Effector memory CD8-positive, alpha-beta T cell (primary cell): Measurements from ENCODE around the gene SORT1.
"Not testable (repeated sequence)": the region's sequence is repeated elsewhere in the genome, so short reads cannot be mapped to it uniquely, and the experiment has no call there.

Experiments used
- ATAC-seq: fragments of 150-1000 bp; cut with Tn5 transposase; replicated peaks from 2 replicates; pipeline ENCODE4 v1.10.0; 2021; ENCODE audit warnings: mild to moderate bottlenecking, moderate library complexity
- DNase-seq, 3 experiments: peaks; one replicate each; pipeline ENCODE4 v3.0.0; 2021
- H3K27ac Mint-ChIP-seq, 2 donors: one replicate each; pipeline ENCODE4 v1.8.0; 2022; ENCODE audit warnings: mild to moderate bottlenecking in 2 of 2, mixed read lengths in 2 of 2, moderate library complexity in 2 of 2
- H3K27me3 Mint-ChIP-seq, 2 donors: one replicate each; pipeline ENCODE4 v1.8.0; 2022; ENCODE audit warnings: mixed read lengths in 2 of 2
- H3K36me3 Mint-ChIP-seq: one replicate; pipeline ENCODE4 v1.8.0; 2022; ENCODE audit warnings: mild to moderate bottlenecking, moderate library complexity, mixed read lengths; ENCODE audit not compliant: insufficient read depth
- H3K4me1 Mint-ChIP-seq, 2 donors: one replicate each; pipeline ENCODE4 v1.8.0; 2022; ENCODE audit warnings: low read depth in 2 of 2, mixed read lengths in 2 of 2
- H3K4me3 Mint-ChIP-seq, 2 donors: one replicate each; pipeline ENCODE4 v1.8.0; 2022; ENCODE audit warnings: mild to moderate bottlenecking in 2 of 2, mixed read lengths in 2 of 2, moderate library complexity in 2 of 2
- H3K9me3 Mint-ChIP-seq, 2 donors: one replicate each; pipeline ENCODE4 v1.8.0; 2022; ENCODE audit warnings: mixed read lengths in 2 of 2

The SORT1 gene

DNA sequence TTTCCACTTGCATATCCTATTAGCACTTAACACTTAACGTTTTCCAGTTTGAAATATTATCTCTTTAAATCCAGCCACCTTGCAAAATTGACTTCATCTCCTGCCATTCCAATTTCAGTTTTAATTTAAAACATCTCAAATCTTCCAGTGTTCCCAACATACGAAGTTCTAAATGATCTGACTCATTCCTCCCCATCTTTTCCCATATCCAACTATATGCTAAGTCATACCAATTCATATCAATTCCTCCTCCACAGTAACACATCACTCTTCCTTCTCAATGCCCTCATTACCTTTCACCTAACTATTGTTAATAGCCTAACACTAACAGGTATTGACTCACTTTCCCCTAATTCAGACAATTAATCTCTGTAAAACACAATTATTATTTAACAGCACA is 25.8 kb upstream of the SORT1 start:
- H3K4me1 Mint-ChIP-seq: peaks cover 35 to 36% of the 10 kb centered on the region in 2 donors
- H3K36me3 Mint-ChIP-seq: peaks cover 69% of the 10 kb centered on the region

DNA sequence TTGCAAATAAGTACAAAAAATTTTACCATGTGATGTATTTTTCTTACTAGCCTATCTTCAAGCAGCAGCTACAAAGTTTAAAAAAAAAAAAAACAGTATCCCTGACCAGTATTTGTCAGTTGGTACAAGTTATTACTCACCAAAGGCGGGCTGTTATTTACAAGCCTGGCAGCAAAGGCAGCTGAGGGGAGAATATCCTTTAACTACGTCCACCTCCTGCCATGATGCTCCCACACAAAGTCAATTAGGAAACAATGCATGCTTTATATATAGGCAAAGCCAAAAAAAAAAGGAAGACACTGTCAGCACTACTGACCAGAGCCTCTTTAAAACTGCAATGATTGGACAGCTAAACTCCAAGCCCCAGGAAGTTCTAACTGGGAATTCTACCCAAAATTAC is 14.8 kb upstream of the SORT1 start:
- Mint-ChIP-seq H3K4me1 (peaks cover 16 to 38% of the 10 kb centered on the region in 2 donors), H3K4me3 (no peak overlapping the region), H3K36me3 (peaks cover 93% of the 10 kb centered on the region), H3K27ac (no peak overlapping the region), H3K9me3 (no peaks in the 10 kb centered on the region), H3K27me3 (no peaks in the 10 kb centered on the region)
- no peak for ATAC-seq
- DNase-seq: no peak

More for the DNA sequence above, 25.8 kb upstream of the SORT1 start:
- DNase-seq (no peak), ATAC-seq (no peak)
- H3K9me3 Mint-ChIP-seq: no peaks in the 10 kb centered on the region
- no peaks in the 10 kb centered on the region for H3K27me3 Mint-ChIP-seq
- H3K27ac Mint-ChIP-seq: peak overlapping the region; percentile 96 to 98
- peak overlapping the region in 1 of 2 donors; percentile 35 for H3K4me3 Mint-ChIP-seq

DNA sequence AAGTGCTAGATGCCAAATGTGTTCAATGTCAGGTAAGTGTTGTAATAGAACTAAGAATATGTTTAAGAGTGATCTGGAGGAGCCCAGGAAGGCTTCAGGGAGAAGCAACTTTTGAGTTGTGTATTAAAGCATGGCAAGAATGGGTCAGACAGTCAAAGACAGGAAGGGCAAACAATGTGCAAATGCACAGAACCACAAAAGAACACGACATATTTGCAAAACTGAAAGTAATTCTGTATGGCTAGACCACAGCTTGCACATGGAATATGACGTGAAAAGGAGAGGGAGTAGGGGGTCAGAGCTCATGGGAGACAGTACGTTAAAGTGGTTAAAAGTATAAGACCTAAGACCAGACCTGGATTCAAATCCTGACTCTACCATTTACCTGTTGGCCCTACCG is 7.1 kb upstream of the SORT1 start:
- H3K36me3 Mint-ChIP-seq: peaks cover 74% of the 10 kb centered on the region
- peak; percentile 57 for ATAC-seq
- peak overlapping the region; percentile 44 to 93 for H3K27ac Mint-ChIP-seq
- H3K4me1 Mint-ChIP-seq: peaks cover 11 to 20% of the 10 kb centered on the region in 2 donors
- no peak for DNase-seq
- H3K27me3 Mint-ChIP-seq: no peaks in the 10 kb centered on the region
- H3K4me3 Mint-ChIP-seq: peak overlapping the region; percentile 42 to 53
- no peaks in the 10 kb centered on the region for H3K9me3 Mint-ChIP-seq

DNA sequence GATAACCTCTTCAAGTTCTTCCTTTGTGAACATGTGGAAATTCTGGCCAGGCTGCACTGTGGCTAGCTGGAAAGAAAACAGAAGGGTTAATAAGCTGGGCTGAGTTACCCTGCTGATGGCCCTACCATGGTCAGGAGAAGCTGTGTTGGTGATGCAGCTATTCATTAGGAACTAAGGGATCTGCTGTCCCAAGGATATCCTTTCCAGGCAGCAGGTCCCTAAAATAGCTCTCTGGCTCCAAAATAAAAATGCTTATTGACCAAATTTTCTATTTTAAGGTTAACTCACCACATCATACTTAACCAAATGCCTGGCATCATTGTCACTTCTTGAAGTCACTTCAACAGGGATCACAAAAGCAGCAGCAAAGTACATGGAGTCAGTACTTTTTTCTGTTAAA is 4.3 kb upstream of the SORT1 start:
- Mint-ChIP-seq H3K4me1 (peaks cover 18 to 29% of the 10 kb centered on the region in 2 donors), H3K27ac (no peak overlapping the region), H3K9me3 (no peaks in the 10 kb centered on the region), H3K36me3 (peaks cover 51% of the 10 kb centered on the region), H3K27me3 (peaks cover 2 to 10% of the 10 kb centered on the region in 2 donors), H3K4me3 (no peak overlapping the region)
- DNase-seq (no peak), ATAC-seq (no peak)

DNA sequence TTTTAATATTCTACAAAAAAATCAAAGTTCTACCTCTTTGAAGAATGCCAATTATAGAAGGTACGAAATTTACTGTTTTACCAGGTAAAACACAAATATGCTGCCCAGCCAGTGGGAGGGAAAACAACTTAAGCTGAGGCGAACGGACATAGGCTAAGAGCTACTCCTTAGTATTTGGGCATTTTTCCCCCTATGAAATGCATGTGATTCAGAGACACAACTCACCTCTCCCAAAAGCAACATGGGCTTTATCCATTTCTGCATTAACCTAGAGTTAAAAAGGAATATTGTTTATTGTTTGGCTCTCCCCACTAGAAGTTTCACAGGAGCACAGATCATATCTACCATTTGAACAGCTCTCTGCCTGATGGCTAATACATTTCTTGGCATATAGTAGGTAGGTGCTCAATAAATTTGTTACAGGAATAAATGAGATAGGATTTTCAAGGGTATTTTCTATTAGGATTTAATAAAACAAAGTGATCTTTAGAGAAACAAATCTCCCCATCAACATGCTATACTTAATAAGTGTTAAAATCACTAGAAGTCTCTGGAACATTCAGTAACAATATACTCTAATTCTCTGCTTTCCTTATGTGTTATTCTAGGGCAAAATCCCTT is 2.4 kb upstream of the SORT1 start:
- DNase-seq (no peak), ATAC-seq (no peak)
- peaks cover 37% of the 10 kb centered on the region for H3K36me3 Mint-ChIP-seq
- H3K9me3 Mint-ChIP-seq: no peaks in the 10 kb centered on the region
- no peak overlapping the region for H3K4me3 Mint-ChIP-seq
- H3K27me3 Mint-ChIP-seq: peaks cover 20 to 29% of the 10 kb centered on the region in 2 donors
- H3K4me1 Mint-ChIP-seq: peaks cover 14 to 16% of the 10 kb centered on the region in 2 donors
- no peak overlapping the region for H3K27ac Mint-ChIP-seq

DNA sequence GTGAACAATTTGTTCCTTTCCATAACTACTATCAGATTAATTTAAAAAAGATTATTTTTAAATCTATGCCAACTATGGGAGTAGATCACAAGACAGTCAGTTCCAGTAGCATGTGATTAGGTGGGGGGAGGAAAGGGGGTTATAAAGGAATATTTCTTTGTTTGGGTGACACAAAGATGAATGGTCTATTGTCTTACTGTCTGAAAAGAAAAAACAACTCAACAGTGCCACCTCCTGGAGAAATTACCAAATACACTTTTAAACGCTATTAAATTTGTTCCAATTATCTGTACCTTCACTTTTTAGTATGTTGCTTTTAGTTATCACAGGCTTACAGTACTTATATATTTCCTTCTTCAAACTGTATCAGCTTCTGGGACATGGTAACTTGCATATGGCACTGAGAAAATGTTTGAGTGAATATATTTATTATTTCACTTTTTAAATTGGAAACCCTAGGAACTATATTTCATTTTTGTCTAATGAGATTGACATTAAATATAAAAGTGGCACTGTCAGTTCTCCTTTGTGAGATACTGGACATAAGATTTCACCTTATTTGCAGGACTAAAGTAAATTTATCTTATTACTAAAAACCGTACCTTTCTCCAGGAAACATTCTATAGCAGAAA is 1.7 kb upstream of the SORT1 start:
- H3K36me3 Mint-ChIP-seq: peaks cover 37% of the 10 kb centered on the region
- DNase-seq (peak; percentile 41 to 47 (median 41)), ATAC-seq (peak; percentile 37)
- peaks cover 9% of the 10 kb centered on the region in 2 donors for H3K4me1 Mint-ChIP-seq
- H3K9me3 Mint-ChIP-seq: no peaks in the 10 kb centered on the region
- H3K27me3 Mint-ChIP-seq: peaks cover 27 to 36% of the 10 kb centered on the region in 2 donors
- H3K4me3 Mint-ChIP-seq: no peak overlapping the region
- no peak overlapping the region for H3K27ac Mint-ChIP-seq

DNA sequence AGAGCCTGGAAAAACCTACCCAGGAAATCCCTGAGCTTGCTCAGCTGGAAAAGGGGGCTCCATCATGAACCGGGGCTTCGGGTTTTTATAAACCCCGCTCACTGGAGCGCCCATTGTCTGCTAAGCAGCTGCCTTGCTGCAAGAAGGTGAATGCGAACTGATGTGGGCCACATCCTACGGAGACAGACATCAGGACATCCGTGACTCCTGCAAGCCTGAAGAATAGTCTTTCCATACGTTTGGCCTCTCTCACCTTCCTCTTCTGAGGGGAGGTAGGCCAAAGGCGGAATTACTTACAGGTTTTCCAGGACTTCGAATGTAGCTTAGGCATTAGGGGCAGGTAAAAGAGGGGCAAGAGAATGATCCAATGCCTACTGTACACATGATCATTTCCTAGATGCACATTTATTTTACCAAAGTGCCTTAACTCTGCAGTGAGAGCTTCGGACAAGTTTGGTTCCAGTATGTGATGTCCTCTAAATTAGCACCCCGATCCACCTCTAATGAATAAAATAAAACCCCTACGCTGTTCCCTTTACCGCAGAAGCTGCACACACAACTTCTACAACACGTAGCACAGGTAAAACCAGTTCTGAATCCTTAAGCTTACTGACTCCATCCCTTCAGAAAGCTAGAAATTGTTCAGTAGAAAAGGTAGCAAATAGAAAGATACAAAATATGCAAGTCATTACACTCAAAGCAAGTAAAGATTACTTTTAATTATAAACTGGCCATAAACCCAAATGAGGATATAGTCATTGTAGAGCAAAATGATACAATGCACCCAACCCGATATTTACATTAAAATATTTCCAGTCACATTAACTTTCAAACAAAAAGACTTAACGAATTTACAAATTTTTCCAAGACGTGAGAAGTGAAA is 866 bp upstream of the SORT1 start:
- H3K27ac Mint-ChIP-seq: no peak overlapping the region
- H3K36me3 Mint-ChIP-seq: peaks cover 33% of the 10 kb centered on the region
- H3K4me3 Mint-ChIP-seq: peak overlapping the region; percentile 75 to 83

DNA sequence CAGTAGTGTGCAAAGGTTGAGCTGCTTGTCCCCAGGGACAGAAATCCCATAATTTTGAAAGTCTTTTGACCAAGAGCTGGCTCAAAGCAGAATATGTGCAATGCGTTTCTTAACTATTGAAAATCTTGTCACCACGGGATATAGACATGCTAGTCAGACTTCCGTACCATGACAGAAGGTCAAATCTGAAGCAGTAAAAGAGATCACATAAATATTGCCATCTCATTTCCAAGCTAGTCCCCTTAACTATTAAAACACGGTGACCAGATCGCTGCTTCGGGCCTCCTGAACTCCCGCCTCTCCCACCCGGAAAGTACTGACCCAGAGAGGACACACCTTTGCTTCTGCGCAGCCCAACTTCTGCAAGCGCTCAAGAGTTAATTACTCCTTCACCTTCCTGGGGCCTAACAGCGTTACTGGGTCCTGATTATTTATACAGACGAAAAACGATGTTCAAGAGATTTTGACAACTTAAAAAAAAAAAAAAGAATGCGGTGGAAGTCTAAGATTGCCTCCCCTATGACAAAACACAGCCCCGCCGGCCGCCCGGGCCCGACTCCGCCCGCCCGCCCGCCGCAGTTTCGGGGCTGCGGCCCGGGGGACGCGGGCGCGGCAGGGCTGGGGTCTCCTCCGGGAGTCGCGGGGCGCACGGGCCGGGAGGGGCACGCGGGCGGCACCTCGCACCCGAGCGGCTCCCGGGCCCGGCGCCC is 692 bp downstream of the SORT1 start:
- Mint-ChIP-seq H3K27ac (no peak overlapping the region), H3K4me3 (peak overlapping the region; percentile 78 to 80), H3K27me3 (peaks cover 47 to 55% of the 10 kb centered on the region in 2 donors), H3K4me1 (peaks cover 9% of the 10 kb centered on the region in 2 donors), H3K9me3 (no peaks in the 10 kb centered on the region), H3K36me3 (peaks cover 21% of the 10 kb centered on the region)
- DNase-seq (peak in 1 of 3 experiments; percentile 5), ATAC-seq (peak; percentile 20)

More for the DNA sequence above, 866 bp upstream of the SORT1 start:
- no peak for ATAC-seq
- Mint-ChIP-seq H3K9me3 (no peaks in the 10 kb centered on the region), H3K27me3 (peaks cover 36 to 43% of the 10 kb centered on the region in 2 donors), H3K4me1 (peaks cover 9% of the 10 kb centered on the region in 2 donors)
- no peak for DNase-seq

DNA sequence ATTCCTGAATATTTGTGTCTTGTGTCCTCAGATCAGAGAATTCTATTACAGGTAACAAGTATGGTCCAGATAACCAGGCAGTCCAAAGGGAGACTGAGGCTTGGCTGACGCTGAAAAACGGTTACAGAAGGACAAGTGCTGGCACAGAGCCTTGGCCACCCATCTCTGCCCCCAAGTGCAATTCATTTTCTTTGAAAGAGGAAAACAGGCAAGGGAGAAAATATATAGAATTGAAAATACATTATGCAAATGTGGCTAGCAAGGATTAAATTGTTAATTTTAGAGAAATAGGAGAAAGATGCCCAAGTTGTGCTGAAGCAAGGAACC is 1.2 kb downstream of the SORT1 start:
- Mint-ChIP-seq H3K27me3 (peaks cover 47 to 55% of the 10 kb centered on the region in 2 donors), H3K9me3 (no peaks in the 10 kb centered on the region), H3K36me3 (peaks cover 16% of the 10 kb centered on the region), H3K4me1 (peaks cover 9% of the 10 kb centered on the region in 2 donors), H3K27ac (no peak overlapping the region), H3K4me3 (peak overlapping the region; percentile 78 to 80)
- no peak for DNase-seq
- ATAC-seq: no peak

DNA sequence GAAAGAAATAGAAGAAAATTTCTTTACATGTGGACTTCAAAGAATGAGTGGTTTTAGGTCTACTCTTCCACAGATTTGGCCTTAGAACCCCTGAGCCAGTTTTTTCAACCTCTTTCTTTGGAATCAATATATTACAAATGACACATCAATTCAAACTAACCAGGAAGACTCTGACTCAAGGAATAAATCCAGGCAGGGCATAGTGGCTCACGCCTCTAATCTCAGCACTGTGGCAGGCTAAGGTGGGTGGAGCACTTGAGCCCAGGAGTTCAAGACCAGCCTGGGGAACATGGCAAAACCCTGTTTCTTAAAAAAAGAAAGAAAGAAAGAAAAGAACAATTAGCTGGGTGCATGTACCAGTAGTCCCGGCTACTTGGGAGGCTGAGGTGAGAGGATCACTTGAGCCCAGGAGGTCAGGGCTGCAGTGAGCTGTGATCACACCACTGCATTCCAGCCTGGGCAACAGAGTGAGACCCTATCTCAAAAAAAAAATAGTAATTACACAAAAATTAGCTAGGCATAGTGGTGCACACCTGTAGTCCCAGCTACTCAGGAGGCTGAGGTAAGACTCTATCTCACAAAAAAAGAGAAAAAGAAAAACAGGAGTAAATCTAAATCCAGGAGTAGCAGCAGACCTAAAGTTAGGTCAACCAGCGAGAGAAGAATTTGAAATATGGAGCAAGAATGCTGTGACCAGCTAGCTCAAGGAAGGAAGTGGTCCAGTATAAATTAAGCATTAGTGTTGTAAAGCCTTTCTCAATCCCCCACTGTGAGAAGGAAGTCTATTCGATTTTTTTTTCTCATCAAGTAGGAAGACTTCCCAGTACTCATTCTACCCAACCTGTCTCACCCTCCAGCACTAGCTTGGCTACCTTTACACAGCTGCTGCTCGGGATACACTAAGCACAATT is 1.9 kb downstream of the SORT1 start:
- no peak overlapping the region for H3K27ac Mint-ChIP-seq
- H3K9me3 Mint-ChIP-seq: no peaks in the 10 kb centered on the region
- ATAC-seq (no peak), DNase-seq (no peak)
- peaks cover 9% of the 10 kb centered on the region in 2 donors for H3K4me1 Mint-ChIP-seq
- H3K36me3 Mint-ChIP-seq: peaks cover 10% of the 10 kb centered on the region
- peaks cover 47 to 55% of the 10 kb centered on the region in 2 donors for H3K27me3 Mint-ChIP-seq
- peak overlapping the region; percentile 78 to 80 for H3K4me3 Mint-ChIP-seq

DNA sequence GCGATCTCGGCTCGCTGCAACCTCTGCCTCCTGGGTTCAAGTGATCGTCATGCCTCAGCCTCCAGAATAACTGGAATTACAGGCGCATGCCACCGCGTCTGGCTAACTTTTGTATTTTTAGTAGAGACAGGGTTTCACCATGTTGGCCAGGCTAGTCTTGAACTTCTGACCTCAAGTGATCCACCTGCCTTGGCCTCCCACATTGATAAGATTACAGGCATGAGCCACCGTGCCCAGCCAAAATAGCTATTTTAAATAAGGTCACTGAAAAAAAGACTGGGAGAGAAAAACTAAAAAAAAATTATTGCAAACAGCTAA is 2.5 kb downstream of the SORT1 start:
- not testable (repeated sequence) for ATAC-seq, DNase-seq, H3K9me3 Mint-ChIP-seq, H3K36me3 Mint-ChIP-seq, H3K27ac Mint-ChIP-seq, H3K4me1 Mint-ChIP-seq, H3K4me3 Mint-ChIP-seq
- peaks cover 48 to 59% of the 10 kb centered on the region in 2 donors for H3K27me3 Mint-ChIP-seq

DNA sequence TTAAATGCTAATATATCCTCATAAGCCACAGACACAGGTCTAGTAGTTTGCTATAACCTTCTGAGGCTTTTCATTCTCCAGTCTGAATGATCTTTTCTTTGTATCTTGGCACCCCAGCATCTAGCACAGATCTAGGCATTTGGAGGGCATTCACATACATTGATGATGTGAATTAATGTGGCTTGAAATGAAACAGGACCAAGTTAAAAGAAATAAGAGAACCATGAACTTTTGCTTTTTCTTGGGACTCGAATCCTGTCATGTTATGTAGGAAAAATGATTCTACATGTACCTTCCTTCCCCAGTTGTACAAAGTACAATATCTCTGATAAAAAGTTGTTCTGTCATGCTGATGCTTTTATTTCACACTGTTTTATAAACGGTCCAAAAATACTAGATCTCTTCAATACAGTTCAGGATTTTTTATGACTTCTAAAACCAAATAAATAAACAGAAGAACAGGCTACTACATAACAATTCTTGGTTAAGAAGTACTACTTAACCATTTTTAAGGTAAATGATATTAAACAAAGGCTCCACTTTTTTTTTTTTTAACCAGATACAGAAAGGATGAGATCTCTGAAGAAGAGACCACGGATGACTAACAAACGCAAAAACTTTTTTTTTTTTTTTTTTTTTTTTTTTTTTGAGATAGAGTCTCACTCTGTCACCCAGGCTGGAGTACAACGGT is 3.0 kb downstream of the SORT1 start:
- Mint-ChIP-seq H3K36me3 (peaks cover 3% of the 10 kb centered on the region), H3K27me3 (peaks cover 53 to 64% of the 10 kb centered on the region in 2 donors), H3K4me1 (peaks cover 9% of the 10 kb centered on the region in 2 donors), H3K9me3 (no peaks in the 10 kb centered on the region), H3K27ac (no peak overlapping the region), H3K4me3 (no peak overlapping the region)
- ATAC-seq: no peak
- no peak for DNase-seq
